Measurements from ENCODE around the gene ENPEP.

The ENPEP gene

GRCh38 chr4:110611968-110612447 is 136.1 kb downstream of the ENPEP start:
- DNase-seq, result no peak

- no peak for DNase-seq
Observed at GRCh38 chr4:110612631-110613269, 136.8 kb downstream of the ENPEP start.

- DNase-seq, result no peak
Observed at GRCh38 chr4:110613745-110614144, 137.8 kb downstream of the ENPEP start.

DNA sequence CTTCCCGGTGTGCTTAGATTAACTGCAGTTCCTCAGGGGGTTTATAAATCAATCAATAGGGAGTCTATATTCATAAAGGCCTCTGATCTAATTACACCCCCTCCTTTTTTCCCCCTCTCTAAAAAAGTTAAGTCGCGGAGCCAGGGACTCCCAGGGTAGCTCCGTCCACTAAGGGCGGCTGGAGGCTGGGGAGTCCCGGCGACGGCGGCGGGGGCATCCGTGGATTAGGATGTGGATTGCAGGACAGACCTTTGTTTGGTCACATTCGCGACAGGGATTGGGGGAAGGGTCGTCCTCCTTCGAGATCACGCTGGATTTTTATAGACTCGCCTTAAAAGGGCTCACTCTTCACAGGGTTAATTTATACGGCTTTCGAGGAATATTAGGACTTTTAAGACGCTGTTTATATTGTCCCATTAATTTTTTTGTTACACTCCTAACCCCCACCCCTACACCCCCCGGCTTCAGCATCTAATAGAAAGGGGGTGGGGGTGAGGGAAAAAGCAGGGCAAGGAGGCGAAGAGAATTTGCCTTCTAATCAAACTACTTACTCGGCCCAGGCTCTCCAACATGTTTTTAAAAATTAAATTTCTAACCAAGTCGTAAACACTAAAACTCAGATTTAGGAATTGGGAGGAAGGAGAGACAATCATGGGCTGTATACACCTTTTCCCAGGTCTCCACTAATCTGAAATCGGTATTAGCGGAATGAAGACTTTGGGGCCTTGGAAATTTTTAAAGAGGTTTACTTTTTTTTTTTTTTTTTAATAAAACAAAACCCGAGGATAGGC is 138.4 kb downstream of the ENPEP start:
- DNase-seq, result no peak

Data from fibroblast of skin of right quadriceps (primary cell).